Middle frontal gyrus (tissue), 1 donor: ENCODE data around the gene POLR1B.
"Not testable (repeated sequence)": the region's sequence is repeated elsewhere in the genome, so short reads cannot be mapped to it uniquely, and the experiment has no call there.

ENCODE experiments used
- DNase-seq: peaks from one replicate; pipeline ENCODE4 v3.0.0-alpha.2; 2015; ENCODE audit warnings: low spot score; ENCODE audit errors: extremely low spot score

The POLR1B gene

GRCh38 chr2:112539306-112539705 lies 3.0 kb upstream of the POLR1B start:
- DNase-seq: no peak

- DNase-seq: no peak
These were observed 1.4 kb upstream of the POLR1B start for GRCh38 chr2:112540906-112541305.

GRCh38 chr2:112541315-112542122 lies 746 bp upstream of the POLR1B start:
- DNase-seq: peak; percentile 68

- no peak for DNase-seq
These were observed 858 bp downstream of the POLR1B start for GRCh38 chr2:112542984-112543661.

- no peak for DNase-seq
These were observed 5.1 kb downstream of the POLR1B start for GRCh38 chr2:112547333-112547732.

GRCh38 chr2:112548980-112549379 lies 6.7 kb downstream of the POLR1B start:
- DNase-seq: no peak

GRCh38 chr2:112566104-112566503 lies 23.8 kb downstream of the POLR1B start:
- no peak for DNase-seq

GRCh38 chr2:112566508-112566907 lies 24.2 kb downstream of the POLR1B start:
- not testable (repeated sequence) for DNase-seq

- no peak for DNase-seq
These were observed 29.7 kb downstream of the POLR1B start for GRCh38 chr2:112572005-112572404.

GRCh38 chr2:112577756-112578155 lies 35.5 kb downstream of the POLR1B start:
- no peak for DNase-seq

GRCh38 chr2:112579241-112579640 lies 37.0 kb downstream of the POLR1B start:
- DNase-seq: peak; percentile 42

GRCh38 chr2:112580084-112580483 lies 37.8 kb downstream of the POLR1B start:
- DNase-seq: no peak

GRCh38 chr2:112582314-112582746 lies 40.1 kb downstream of the POLR1B start:
- no peak for DNase-seq

- no peak for DNase-seq
These were observed 41.4 kb downstream of the POLR1B start for GRCh38 chr2:112583497-112584133.

GRCh38 chr2:112584134-112584890 lies 42.0 kb downstream of the POLR1B start, which contains the start of gene CHCHD5:
Gene CHCHD5, plus strand, starts transcription at chr2:112584609. Its CDS starts 39 bp downstream, at chr2:112584648.
- DNase-seq: peak; percentile 93

GRCh38 chr2:112584891-112585250 lies 42.6 kb downstream of the POLR1B start:
- DNase-seq: no peak

GRCh38 chr2:112585400-112585799 lies 43.1 kb downstream of the POLR1B start:
- no peak for DNase-seq

- DNase-seq: no peak
These were observed 43.7 kb downstream of the POLR1B start for GRCh38 chr2:112585873-112586464.

- DNase-seq: no peak
These were observed 46.4 kb downstream of the POLR1B start for GRCh38 chr2:112588611-112589045.

GRCh38 chr2:112591413-112591812 lies 49.1 kb downstream of the POLR1B start:
- no peak for DNase-seq

GRCh38 chr2:112593736-112594135 lies 51.5 kb downstream of the POLR1B start:
- DNase-seq: no peak
